SK-N-MC (cell line): Measurements from ENCODE around the gene FAHD2A.
"Not testable (repeated sequence)": the region's sequence is repeated elsewhere in the genome, so short reads cannot be mapped to it uniquely, and the experiment has no call there.

ENCODE experiments used
- EZH2 ChIP-seq: fragments of 200-600 bp; sonication (generic); IDR thresholded peaks from one replicate; pipeline ENCODE4 v1.6.1; 2017; ENCODE audit warnings: antibody characterized with exemption
- FOXP2 ChIP-seq: optimal IDR thresholded peaks from 2 replicates; pipeline ENCODE3; 2011; ENCODE audit warnings: mild to moderate bottlenecking, moderate library complexity; ENCODE audit not compliant: insufficient read depth; ENCODE audit errors: extremely low read length, control extremely low read depth
- POLR2AphosphoS5 ChIP-seq: IDR thresholded peaks from 2 replicates; pipeline ENCODE4 v1.6.1; 2012; ENCODE audit warnings: mild to moderate bottlenecking, low read depth, low read length, borderline replicate concordance

GRCh38 chr2:95427196-95427867, 24.8 kb downstream of the FAHD2A start:
- TF ChIP-seq FOXP2, EZH2, POLR2AphosphoS5: not testable (repeated sequence)
